ENCODE measurements around the gene PTPN3. TPM values are rescaled to one million over a fixed set of nuclear protein-coding genes. Genes with fewer than 3 reads are reported as not detected.

PTPN3 gene
- total RNA-seq, 1 donor from 2014 or later: 4.9 TPM

GRCh38 chr9:109417054-109417453 is 81.1 kb downstream of the PTPN3 start:
- Mint-ChIP-seq H3K36me3 (no peaks in the 10 kb centered on the region), H3K27me3 (no peaks in the 10 kb centered on the region), H3K27ac (no peak overlapping the region), H3K4me3 (no peak overlapping the region), H3K9me3 (no peaks in the 10 kb centered on the region), H3K4me1 (ENCODE audit: unreplicated experiment) (peaks cover 25% of the 10 kb centered on the region)
- no peak for DNase-seq (ENCODE audit: extremely low spot score, unreplicated experiment)
- TF ChIP-seq, protein P1, sequence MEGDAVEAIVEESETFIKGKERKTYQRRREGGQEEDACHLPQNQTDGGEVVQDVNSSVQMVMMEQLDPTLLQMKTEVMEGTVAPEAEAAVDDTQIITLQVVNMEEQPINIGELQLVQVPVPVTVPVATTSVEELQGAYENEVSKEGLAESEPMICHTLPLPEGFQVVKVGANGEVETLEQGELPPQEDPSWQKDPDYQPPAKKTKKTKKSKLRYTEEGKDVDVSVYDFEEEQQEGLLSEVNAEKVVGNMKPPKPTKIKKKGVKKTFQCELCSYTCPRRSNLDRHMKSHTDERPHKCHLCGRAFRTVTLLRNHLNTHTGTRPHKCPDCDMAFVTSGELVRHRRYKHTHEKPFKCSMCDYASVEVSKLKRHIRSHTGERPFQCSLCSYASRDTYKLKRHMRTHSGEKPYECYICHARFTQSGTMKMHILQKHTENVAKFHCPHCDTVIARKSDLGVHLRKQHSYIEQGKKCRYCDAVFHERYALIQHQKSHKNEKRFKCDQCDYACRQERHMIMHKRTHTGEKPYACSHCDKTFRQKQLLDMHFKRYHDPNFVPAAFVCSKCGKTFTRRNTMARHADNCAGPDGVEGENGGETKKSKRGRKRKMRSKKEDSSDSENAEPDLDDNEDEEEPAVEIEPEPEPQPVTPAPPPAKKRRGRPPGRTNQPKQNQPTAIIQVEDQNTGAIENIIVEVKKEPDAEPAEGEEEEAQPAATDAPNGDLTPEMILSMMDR (conservative IDR thresholded peaks at IDR 0.05): no peak

- peaks cover 18% of the 10 kb centered on the region for H3K4me1 Mint-ChIP-seq (ENCODE audit: unreplicated experiment)
These were observed 81.9 kb downstream of the PTPN3 start for GRCh38 chr9:109416135-109416706.

DNA sequence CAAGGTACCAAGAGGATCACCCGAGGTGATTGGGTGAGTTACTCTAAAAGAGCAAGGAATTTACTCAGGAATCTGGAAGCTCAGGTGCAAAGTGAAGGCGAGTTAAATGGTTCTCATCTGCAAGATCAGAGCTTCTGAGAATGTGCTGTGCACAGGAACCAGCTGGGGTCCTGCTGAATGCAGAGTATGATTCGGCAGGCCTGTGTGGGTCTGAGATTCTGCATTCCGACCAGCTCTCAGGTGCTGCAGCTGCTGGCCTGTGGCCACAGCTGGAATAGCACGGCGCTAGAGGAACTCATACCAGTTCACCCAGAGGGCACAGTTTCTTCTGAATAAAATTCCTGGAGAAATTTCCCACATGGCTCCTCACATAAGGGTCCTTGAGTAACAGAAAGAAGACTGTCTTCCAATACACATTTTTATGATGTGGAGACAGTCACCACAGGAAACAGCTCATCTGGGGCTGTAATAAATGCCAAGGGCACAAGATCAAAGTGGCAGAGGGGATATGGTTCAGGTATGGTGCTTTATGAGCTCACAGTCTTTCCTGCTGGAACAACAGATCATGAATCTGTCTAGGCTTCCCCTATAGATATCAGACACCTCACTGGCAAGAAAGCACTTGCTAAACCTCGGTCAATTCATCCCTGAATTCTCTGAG is 83.9 kb downstream of the PTPN3 start:
- no peak overlapping the region for H3K4me3 Mint-ChIP-seq
- peaks cover 10% of the 10 kb centered on the region for H3K4me1 Mint-ChIP-seq (ENCODE audit: unreplicated experiment)
- H3K27me3 Mint-ChIP-seq: no peaks in the 10 kb centered on the region
- DNase-seq (ENCODE audit: extremely low spot score, unreplicated experiment): no peak
- no peaks in the 10 kb centered on the region for H3K36me3 Mint-ChIP-seq
- H3K9me3 Mint-ChIP-seq: no peaks in the 10 kb centered on the region
- TF ChIP-seq, protein P1 (conservative IDR thresholded peaks at IDR 0.05): no peak
- H3K27ac Mint-ChIP-seq: no peak overlapping the region

More at GRCh38 chr9:109416135-109416706, 81.9 kb downstream of the PTPN3 start:
- H3K9me3 Mint-ChIP-seq: no peaks in the 10 kb centered on the region
- no peak overlapping the region for H3K27ac Mint-ChIP-seq
- H3K36me3 Mint-ChIP-seq: no peaks in the 10 kb centered on the region
- no peak for DNase-seq (ENCODE audit: extremely low spot score, unreplicated experiment)
- H3K4me3 Mint-ChIP-seq: no peak overlapping the region
- no peaks in the 10 kb centered on the region for H3K27me3 Mint-ChIP-seq
- TF ChIP-seq, protein P1 (conservative IDR thresholded peaks at IDR 0.05): no peak

- Mint-ChIP-seq H3K9me3 (no peaks in the 10 kb centered on the region), H3K27me3 (no peaks in the 10 kb centered on the region), H3K4me1 (ENCODE audit: unreplicated experiment) (peaks cover 10% of the 10 kb centered on the region), H3K27ac (no peak overlapping the region), H3K4me3 (no peak overlapping the region), H3K36me3 (no peaks in the 10 kb centered on the region)
- TF ChIP-seq, protein P1 (conservative IDR thresholded peaks at IDR 0.05): peak; percentile 79
- DNase-seq (ENCODE audit: extremely low spot score, unreplicated experiment): no peak
These were observed 86.2 kb downstream of the PTPN3 start for GRCh38 chr9:109411798-109412352.

DNA sequence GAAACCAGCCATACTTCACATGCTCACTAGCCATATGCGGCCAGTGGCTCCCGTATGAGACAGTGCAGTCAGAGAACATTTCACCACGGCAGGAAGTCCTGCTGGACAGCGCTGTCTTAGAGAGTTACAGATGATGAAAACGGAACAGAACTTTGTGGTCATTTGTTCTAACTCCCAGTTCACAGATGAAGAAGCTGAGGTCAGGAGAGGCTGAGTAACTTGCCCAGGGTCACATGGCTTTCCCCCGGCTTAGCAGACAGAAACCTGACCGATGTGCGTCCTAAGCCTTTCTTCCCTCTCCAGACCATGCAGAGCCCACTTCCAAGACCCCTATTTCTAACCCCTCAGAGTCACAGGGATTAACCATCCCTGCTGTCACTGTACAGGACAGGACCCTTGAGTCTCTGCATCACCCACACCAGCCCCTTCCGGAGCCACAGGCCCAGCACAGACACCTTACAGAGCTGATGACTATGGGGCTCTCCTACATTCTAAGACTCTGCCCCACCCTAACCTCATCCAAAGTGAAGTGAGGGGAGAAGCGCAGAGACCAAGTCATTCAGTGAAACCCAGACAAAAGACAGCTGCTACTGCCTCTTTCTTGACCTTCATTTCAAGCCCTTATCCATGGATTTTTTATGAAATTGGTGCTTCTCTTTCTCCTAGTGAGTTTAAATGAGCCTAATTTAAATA is 86.9 kb downstream of the PTPN3 start:
- H3K27me3 Mint-ChIP-seq: no peaks in the 10 kb centered on the region
- no peaks in the 10 kb centered on the region for H3K9me3 Mint-ChIP-seq
- peaks cover 10% of the 10 kb centered on the region for H3K4me1 Mint-ChIP-seq (ENCODE audit: unreplicated experiment)
- H3K4me3 Mint-ChIP-seq: no peak overlapping the region
- H3K36me3 Mint-ChIP-seq: peaks cover 4% of the 10 kb centered on the region
- no peak overlapping the region for H3K27ac Mint-ChIP-seq
- TF ChIP-seq, protein P1 (conservative IDR thresholded peaks at IDR 0.05): no peak
- DNase-seq (ENCODE audit: extremely low spot score, unreplicated experiment): no peak
